OCI-LY3 (cell line): ENCODE data around the gene ZNF467.

Experiments used
- EZH2phosphoT487 ChIP-seq: fragments of 200-600 bp; shearing (Covaris generic); IDR thresholded peaks from 2 replicates; pipeline ENCODE4 v1.6.1; 2018; ENCODE audit warnings: antibody characterized with exemption, mixed run types, low read depth
- TF ChIP-seq, protein P1 (sequence below): fragments of 200-600, 300-600 bp; sonication (generic); IDR thresholded peaks from 2 replicates; pipeline ENCODE4 v1.5.1; 2014; ENCODE audit warnings: antibody characterized with exemption, low read length, low read depth

DNA sequence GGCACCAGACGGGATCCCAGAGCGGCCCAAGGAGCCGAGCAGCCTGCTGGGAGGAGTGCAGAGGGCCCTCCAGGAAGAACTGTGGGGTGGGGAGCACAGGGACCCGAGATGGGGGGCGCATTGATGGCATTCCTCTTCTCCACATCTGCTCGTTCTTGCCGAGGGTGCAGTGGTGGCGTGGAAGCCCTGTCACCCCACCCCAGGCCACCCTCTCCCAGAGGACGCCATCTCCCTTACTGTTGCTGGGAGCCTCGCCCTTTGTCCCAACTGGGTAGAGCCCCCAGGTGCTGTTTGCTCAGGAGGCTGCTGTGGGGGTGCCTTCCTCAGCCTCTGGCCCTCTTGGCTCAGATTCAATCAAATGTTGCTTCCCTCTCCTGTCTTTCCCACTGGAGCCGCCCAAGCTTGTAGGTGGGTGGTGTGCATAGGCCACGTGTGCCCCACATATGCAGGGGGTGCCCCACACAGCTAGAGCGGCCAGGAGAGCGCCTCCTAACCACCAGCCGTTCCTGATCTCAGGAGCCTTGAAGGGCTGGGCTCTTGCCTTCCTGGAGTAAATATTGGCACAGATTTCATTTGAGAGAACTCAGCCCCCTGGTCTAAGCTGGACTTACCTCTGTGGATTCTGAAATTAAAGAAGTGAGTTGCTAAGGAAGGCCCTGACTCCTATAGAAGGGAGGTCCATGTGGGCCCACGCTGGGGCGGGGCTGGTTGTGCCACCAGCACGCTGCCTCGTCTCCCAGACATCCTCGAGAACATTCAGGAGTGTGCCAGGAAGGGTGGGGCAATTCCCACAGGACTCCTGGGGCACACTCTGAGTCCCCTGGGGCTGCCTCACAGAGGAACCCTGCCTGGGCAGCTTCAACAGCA is 39.2 kb downstream of the ZNF467 start:
- TF ChIP-seq EZH2phosphoT487 = no peak
- TF ChIP-seq, protein P1, sequence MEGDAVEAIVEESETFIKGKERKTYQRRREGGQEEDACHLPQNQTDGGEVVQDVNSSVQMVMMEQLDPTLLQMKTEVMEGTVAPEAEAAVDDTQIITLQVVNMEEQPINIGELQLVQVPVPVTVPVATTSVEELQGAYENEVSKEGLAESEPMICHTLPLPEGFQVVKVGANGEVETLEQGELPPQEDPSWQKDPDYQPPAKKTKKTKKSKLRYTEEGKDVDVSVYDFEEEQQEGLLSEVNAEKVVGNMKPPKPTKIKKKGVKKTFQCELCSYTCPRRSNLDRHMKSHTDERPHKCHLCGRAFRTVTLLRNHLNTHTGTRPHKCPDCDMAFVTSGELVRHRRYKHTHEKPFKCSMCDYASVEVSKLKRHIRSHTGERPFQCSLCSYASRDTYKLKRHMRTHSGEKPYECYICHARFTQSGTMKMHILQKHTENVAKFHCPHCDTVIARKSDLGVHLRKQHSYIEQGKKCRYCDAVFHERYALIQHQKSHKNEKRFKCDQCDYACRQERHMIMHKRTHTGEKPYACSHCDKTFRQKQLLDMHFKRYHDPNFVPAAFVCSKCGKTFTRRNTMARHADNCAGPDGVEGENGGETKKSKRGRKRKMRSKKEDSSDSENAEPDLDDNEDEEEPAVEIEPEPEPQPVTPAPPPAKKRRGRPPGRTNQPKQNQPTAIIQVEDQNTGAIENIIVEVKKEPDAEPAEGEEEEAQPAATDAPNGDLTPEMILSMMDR = no peak
